Activated CD4-positive, alpha-beta T cell treated with anti-CD3 and anti-CD28 coated beads for 4 hours (primary cell): ENCODE results near the gene WNT7A.
"Not testable (repeated sequence)": the region's sequence is repeated elsewhere in the genome, so short reads cannot be mapped to it uniquely, and the experiment has no call there.

Source experiments
- DNase-seq, 2 donors: peaks; one replicate each; pipeline ENCODE4 v3.0.0-alpha.2; 2020

WNT7A gene

GRCh38 chr3:13879946-13880810 lies at the start of gene WNT7A:
Gene WNT7A, minus strand, starts transcription at chr3:13880071. Its CDS starts 255 bp downstream, at chr3:13879816.
- peak; percentile 61 to 70 for DNase-seq

DNA sequence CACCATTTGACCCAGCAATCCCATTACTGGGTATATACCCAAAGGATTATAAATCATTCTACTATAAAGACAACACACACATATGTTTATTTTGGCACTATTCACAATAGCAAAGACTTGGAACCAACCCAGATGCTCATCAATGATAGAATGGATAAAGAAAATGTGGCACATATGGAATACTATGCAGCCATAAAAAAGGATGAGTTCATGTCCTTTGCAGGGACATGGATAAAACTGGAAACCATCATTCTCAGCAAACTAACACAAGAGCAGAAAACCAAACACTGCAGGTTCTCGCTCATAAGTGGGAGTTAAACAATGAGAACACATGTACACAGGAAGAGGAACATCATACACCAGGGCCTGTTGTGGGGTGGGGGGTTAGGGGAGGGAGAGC lies 48.9 kb upstream of the WNT7A start:
- not testable (repeated sequence) for DNase-seq

DNA sequence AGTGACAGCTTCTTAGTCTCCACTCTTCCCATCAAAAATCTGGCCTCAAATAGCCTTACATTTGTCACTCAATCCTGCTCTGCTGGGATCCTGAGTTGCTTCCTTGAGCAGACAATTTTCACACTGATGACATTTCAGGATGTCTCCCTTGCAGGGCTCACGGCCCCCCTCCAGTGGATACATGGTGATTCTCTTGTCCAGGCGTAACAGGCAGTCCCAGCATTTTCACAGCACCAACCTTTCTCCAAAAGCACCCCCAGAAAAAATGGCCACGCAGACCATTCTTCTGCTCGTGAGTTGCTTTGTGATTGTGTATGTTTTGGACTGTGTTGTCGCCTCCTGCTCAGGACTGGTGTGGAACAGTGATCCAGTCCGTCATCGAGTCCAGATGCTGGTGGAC lies 47.4 kb upstream of the WNT7A start:
- no peak for DNase-seq

GRCh38 chr3:13916375-13916774 lies 36.5 kb upstream of the WNT7A start:
- DNase-seq: no peak

- no peak for DNase-seq
Observed at GRCh38 chr3:13902648-13903238, 22.9 kb upstream of the WNT7A start.

- no peak for DNase-seq
Observed at GRCh38 chr3:13901935-13902584, 22.2 kb upstream of the WNT7A start.

DNA sequence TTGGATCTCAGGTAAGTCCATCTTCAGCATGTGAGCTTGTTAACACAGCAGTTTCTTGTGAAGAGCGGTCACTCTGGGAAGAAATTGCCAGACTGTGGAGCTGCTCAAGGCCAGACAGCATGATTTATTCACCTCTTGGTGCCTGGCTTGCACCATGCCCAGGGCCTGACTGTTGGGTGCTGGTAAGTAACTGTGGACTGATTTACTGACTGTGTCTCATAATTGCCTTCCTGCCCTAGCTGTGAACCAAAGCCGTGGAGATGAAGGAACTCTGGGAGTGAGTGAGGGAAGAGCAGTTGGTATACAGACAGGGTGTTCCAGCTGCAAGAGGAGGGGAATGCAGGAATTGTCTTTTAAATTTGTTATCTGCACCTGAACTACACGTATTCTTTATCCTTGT lies 18.5 kb upstream of the WNT7A start:
- DNase-seq: no peak

DNA sequence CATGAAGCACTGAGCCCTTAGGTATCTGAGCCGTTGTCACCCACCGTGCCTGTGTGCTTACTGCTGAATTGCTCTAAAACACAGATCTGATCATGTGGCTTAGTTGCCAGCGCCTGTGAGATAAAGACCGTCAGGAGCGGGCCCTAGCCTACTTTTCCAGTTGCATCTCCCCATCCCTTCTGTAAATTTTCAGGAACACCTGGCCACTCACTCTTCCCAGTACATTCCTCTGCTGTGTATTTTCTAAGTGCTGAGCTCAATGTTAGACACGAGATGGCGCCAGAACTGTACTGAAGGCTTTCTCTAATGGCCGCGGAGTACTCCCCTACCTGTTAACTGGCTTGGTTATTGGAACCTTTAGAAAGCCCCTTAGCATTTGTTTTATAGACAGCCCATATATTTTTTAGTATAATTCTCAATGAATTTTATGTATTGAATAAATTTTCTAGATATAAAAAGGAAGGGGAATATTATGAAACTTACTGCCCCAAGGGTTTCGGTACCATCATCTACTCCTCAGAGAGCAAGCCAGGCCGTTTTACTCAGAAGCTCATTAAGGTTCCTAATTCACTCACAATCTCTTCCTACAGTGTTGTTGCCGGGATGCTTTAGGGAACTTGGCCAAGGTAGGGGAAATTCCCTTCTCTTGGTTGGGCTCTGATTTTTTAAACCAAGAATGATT lies 16.7 kb upstream of the WNT7A start:
- DNase-seq: peak; percentile 54 to 61

- DNase-seq: peak; percentile 90 to 92
Observed at GRCh38 chr3:13895155-13896105, 15.6 kb upstream of the WNT7A start.

DNA sequence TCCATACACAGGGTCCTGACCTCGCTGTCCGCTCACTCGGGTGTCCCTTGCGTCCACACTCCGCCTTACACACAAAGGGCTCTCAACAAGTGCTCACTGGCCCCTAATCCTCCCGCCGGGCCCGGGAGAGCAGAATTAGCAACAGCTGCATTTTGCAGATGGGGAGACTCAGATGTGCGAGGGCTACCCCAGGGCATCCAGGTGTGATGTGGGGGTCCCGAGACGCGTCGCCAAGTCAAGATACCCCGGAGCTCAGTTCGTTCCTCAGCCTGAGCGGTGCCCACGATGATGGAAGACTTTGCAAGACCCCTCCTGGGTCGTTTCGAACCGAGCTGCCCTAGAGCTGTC lies 14.9 kb upstream of the WNT7A start:
- DNase-seq: no peak

DNA sequence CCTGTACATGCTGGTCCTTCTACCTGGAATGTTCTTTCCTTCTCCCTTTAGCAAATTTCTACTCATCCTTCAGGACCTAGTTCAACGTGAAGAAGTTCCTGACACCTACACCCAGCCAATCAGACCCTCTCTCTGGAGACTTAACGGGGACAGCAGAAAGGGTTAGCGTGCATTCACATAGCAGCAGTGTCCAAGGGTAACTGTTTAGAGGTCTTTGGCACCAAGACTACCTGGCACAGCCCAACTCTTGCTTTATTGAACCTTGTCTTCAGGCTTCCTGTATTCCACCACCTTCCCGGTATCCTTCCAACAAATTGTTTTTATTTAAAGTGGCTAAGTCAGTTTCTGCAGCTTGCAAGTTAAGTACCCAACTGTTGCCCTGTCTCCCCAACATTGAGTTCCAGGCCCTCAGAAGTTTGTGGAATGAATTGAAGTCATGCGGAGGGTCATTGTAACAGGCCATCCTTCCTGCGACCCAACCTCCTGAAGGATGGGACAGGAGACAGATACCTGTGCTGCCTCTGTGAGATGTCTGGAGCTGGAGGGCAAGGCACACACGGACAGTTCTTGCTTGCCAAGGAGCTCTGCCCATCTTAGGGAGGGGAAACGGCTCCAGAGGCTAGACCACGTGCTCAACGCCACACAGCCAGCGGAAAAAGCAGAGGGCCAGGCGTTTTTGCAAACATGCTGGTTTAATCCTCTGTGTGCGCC lies 14.4 kb upstream of the WNT7A start:
- DNase-seq: no peak

DNA sequence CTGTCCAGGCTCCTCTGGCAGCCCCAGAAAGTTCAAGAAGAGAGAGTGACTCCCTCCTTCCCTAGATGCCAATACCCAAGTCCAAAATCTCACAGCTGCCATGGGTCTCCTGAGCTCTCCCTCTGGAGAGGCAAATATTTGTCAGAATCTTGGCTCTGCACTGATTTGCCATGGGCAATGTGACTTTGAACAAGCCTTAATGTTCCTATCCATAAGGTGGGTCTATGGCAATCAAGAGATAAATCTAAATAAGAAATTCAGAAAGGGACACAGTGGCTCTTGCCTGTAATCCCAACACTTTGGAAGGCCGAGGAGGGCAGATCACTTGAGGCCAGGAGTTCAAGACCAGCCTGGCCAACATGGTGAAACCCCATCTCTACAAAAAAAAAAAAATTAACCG lies 12.4 kb upstream of the WNT7A start:
- DNase-seq: no peak

DNA sequence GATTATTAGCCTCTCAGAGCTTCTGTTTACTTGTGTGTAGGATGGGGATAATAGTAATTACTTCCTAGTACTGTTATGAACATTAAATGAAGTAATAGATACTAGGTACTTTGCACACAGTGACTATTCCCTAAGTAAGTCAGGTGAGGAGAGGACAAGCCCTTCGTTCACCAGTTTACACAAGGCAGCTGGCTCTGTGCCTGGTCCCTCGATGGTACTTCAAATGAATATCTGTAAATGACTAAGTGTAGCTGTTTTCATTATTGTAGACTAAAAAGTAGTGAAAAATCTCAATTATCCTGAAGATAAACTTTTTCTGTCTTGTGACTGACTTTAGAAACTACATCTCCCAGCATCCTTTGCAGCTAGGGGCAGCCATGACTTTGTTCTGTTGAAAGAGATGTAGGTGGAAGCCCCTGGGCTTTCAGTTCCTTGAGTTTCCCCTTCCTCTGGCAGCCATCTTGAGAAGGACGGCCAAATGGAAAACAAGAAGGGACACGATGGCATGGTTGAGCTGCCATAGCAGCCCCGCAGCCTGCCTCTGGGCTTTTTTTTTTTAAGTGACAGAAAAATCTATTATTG lies 11.7 kb upstream of the WNT7A start:
- DNase-seq: no peak

GRCh38 chr3:13891017-13891392 lies 11.1 kb upstream of the WNT7A start:
- no peak for DNase-seq

GRCh38 chr3:13890377-13891016 lies 10.6 kb upstream of the WNT7A start:
- peak; percentile 26 to 34 for DNase-seq

- no peak for DNase-seq
Observed at GRCh38 chr3:13888576-13888975, 8.7 kb upstream of the WNT7A start.

DNA sequence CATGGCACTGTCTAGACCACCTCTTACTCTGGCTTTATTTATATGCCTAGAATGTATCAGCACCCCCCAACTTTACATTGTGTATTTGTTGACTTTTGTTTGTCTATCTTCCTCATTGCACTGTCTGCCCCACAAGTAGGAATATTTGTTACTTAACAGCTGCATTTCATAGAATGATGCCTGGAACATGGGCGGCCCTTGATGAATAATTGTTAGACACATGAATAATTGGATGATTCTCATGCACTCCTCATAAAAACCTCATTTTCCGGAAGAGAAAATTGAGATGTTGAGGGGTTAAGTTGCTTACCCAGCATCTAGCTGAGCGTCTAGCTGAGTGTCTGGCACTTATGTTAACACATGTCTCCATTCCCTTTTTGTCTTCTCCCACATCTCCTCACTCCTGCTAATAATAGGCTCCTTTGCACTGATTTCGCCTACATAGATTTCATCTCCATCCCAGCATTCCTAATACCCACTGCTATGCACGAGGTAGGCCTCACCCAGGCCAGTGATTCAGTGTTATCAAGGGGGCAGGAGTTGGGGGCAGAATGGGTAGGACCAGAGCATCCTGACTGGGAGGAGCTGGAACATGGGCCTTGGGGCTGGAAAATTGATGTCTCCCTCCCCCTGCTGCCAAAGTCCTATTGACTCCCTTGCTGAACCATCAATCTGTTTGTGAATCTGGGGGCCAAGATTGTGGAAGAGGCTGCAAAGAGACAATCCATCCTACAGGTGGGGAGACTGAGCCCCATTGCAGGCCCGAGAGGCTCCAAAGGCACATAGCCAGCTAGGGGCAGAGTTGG lies 7.8 kb upstream of the WNT7A start:
- DNase-seq: no peak

- no peak for DNase-seq
Observed at GRCh38 chr3:13886593-13887129, 6.8 kb upstream of the WNT7A start.

- no peak for DNase-seq
Observed at GRCh38 chr3:13885704-13886010, 5.8 kb upstream of the WNT7A start.
